ENCODE data around the gene NEUROD4.

GRCh38 chr12:54991161-54991990 lies 28.4 kb upstream of the NEUROD4 start:
- no peak for TF ChIP-seq CTCF (conservative IDR thresholded peaks at IDR 0.05)
- TF ChIP-seq EZH2 (IDR thresholded peaks at IDR 0.05; ENCODE audit: low read depth), result no peak
